ENCODE measurements around the gene PDE4D.

PDE4D gene

DNA sequence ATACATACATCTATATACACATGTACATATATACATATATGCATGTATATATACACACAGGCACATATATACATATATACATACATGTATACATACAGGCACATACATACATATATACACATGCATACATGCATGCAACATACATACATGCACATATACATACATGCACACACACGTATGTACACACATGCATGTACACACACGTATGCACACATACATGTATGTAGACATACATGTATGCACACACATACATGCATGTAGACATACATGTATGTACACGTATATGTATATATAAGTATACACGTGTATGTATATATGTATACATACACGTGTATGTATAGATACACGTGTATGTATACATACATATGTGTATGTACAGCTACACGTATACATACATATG, 693.7 kb downstream of the PDE4D start:
- Histone ChIP-seq H3F3A (ENCODE audit: insufficient read depth, low read length) (peaks cover 6% of the 10 kb centered on the region), H3K36me3 (replicated peaks; ENCODE audit: insufficient read depth, low read length) (no peaks in the 10 kb centered on the region), H4K20me1 (ENCODE audit: insufficient read depth, low read length) (no peaks in the 10 kb centered on the region), H3K9me2 (replicated peaks; ENCODE audit: insufficient read depth, low read length) (no peaks in the 10 kb centered on the region), H3K27me3 (replicated peaks; ENCODE audit: insufficient read depth, low read length) (no peaks in the 10 kb centered on the region), H3K4me3 (ENCODE audit: low read length) (no peak overlapping the region), H3K27ac (ENCODE audit: low read length) (no peak overlapping the region), H3K4me1 (ENCODE audit: low read length) (no peaks in the 10 kb centered on the region), H3K79me2 (ENCODE audit: low read length) (no peaks in the 10 kb centered on the region), H3K9ac (ENCODE audit: low read length) (no peak overlapping the region), H3K9me3 (replicated peaks; ENCODE audit: insufficient read depth, low read length) (no peaks in the 10 kb centered on the region), H3K4me2 (ENCODE audit: low read depth, low read length) (no peak overlapping the region), H2AFZ (ENCODE audit: low read length) (no peak overlapping the region)
- no peak for DNase-seq
- TF ChIP-seq EZH2phosphoT487 (IDR thresholded peaks at IDR 0.05; ENCODE audit: low read length) = no peak
- no peak for TF ChIP-seq EZH2 (optimal IDR thresholded peaks at IDR 0.05; ENCODE audit: low read depth, low read length)
- TF ChIP-seq, protein P1, sequence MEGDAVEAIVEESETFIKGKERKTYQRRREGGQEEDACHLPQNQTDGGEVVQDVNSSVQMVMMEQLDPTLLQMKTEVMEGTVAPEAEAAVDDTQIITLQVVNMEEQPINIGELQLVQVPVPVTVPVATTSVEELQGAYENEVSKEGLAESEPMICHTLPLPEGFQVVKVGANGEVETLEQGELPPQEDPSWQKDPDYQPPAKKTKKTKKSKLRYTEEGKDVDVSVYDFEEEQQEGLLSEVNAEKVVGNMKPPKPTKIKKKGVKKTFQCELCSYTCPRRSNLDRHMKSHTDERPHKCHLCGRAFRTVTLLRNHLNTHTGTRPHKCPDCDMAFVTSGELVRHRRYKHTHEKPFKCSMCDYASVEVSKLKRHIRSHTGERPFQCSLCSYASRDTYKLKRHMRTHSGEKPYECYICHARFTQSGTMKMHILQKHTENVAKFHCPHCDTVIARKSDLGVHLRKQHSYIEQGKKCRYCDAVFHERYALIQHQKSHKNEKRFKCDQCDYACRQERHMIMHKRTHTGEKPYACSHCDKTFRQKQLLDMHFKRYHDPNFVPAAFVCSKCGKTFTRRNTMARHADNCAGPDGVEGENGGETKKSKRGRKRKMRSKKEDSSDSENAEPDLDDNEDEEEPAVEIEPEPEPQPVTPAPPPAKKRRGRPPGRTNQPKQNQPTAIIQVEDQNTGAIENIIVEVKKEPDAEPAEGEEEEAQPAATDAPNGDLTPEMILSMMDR (IDR thresholded peaks at IDR 0.05; ENCODE audit: low read length) = no peak

DNA sequence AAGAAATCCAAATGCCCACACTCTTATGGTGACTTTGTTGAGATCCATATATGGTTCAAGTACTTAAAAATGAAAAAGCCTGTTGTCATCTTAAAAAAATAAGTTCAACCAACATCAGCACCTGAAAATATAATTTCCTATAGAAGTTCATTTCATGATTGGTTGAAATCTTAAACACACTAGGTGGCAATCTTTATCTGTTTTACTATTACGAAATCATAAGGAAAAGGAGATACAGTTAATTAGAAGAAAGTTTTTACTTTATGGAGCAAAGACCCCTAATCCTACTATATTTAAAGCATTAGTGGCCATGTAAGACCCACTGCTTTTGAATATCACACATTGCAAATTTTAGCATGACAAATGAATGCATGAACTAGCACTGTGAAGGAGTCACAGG, 694.7 kb downstream of the PDE4D start:
- no peaks in the 10 kb centered on the region for H3K27me3 ChIP-seq (replicated peaks; ENCODE audit: insufficient read depth, low read length)
- no peak overlapping the region for H3K4me2 ChIP-seq (ENCODE audit: low read depth, low read length)
- H4K20me1 ChIP-seq (ENCODE audit: insufficient read depth, low read length) = no peaks in the 10 kb centered on the region
- no peak for TF ChIP-seq EZH2 (optimal IDR thresholded peaks at IDR 0.05; ENCODE audit: low read depth, low read length)
- TF ChIP-seq, protein P1 (IDR thresholded peaks at IDR 0.05; ENCODE audit: low read length) = no peak
- TF ChIP-seq EZH2phosphoT487 (IDR thresholded peaks at IDR 0.05; ENCODE audit: low read length) = no peak
- no peaks in the 10 kb centered on the region for H3K36me3 ChIP-seq (replicated peaks; ENCODE audit: insufficient read depth, low read length)
- H3K9me3 ChIP-seq (replicated peaks; ENCODE audit: insufficient read depth, low read length) = no peaks in the 10 kb centered on the region
- H3K4me3 ChIP-seq (ENCODE audit: low read length) = no peak overlapping the region
- H3K4me1 ChIP-seq (ENCODE audit: low read length) = no peaks in the 10 kb centered on the region
- H3K9me2 ChIP-seq (replicated peaks; ENCODE audit: insufficient read depth, low read length) = no peaks in the 10 kb centered on the region
- no peak overlapping the region for H3K9ac ChIP-seq (ENCODE audit: low read length)
- H2AFZ ChIP-seq (ENCODE audit: low read length) = no peak overlapping the region
- peaks cover 6% of the 10 kb centered on the region for H3F3A ChIP-seq (ENCODE audit: insufficient read depth, low read length)
- DNase-seq = no peak
- H3K79me2 ChIP-seq (ENCODE audit: low read length) = no peaks in the 10 kb centered on the region
- no peak overlapping the region for H3K27ac ChIP-seq (ENCODE audit: low read length)

DNA sequence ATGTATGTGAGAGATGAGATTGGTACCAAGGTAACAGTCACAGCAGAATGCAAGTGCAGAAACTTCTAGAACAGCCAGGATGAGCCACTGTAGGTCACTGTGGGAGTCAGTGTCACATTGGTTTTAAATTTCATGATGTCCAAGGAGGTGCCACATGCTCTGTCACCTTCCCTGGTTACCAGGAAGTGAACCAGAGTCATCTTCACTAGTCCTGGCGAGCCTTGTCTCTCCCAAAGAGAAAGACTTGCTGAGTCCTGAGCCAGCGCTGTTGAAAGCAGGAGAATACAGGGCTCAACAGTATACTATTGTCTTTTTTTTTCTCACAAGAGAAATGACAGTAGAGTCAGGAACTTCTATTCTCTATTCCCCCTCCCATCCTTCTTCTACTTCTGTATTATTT, 695.2 kb downstream of the PDE4D start:
- no peaks in the 10 kb centered on the region for H3K79me2 ChIP-seq (ENCODE audit: low read length)
- no peaks in the 10 kb centered on the region for H3K27me3 ChIP-seq (replicated peaks; ENCODE audit: insufficient read depth, low read length)
- peaks cover 6% of the 10 kb centered on the region for H3F3A ChIP-seq (ENCODE audit: insufficient read depth, low read length)
- no peak overlapping the region for H3K9ac ChIP-seq (ENCODE audit: low read length)
- no peak overlapping the region for H3K4me2 ChIP-seq (ENCODE audit: low read depth, low read length)
- H3K27ac ChIP-seq (ENCODE audit: low read length) = no peak overlapping the region
- H2AFZ ChIP-seq (ENCODE audit: low read length) = no peak overlapping the region
- TF ChIP-seq EZH2phosphoT487 (IDR thresholded peaks at IDR 0.05; ENCODE audit: low read length) = no peak
- TF ChIP-seq, protein P1 (IDR thresholded peaks at IDR 0.05; ENCODE audit: low read length) = no peak
- DNase-seq = no peak
- H3K9me3 ChIP-seq (replicated peaks; ENCODE audit: insufficient read depth, low read length) = no peaks in the 10 kb centered on the region
- H4K20me1 ChIP-seq (ENCODE audit: insufficient read depth, low read length) = no peaks in the 10 kb centered on the region
- no peak overlapping the region for H3K4me3 ChIP-seq (ENCODE audit: low read length)
- no peaks in the 10 kb centered on the region for H3K9me2 ChIP-seq (replicated peaks; ENCODE audit: insufficient read depth, low read length)
- no peaks in the 10 kb centered on the region for H3K4me1 ChIP-seq (ENCODE audit: low read length)
- H3K36me3 ChIP-seq (replicated peaks; ENCODE audit: insufficient read depth, low read length) = no peaks in the 10 kb centered on the region

Measured in MM.1S (cell line).